Activated T-helper 1 cell treated with anti-CD3 and anti-CD28 coated beads, Interleukin-12 subunit alpha, Interleukin-12 subunit beta, Interleukin-2, Interleukin-4 antibody, amounts not matched to agents 30 ng/mL and 10 ng/mL and 1 ng/mL, durations not matched to agents 14 hours and 24 hours and 36 hours (primary cell): ENCODE data around the gene GZMM. TPM values are rescaled to one million over a fixed set of nuclear protein-coding genes. Genes with fewer than 3 reads are reported as not detected.
A peak's percentile ranks its signal among the peaks of the same experiment; 100 is the strongest.

Source experiments
- DNase-seq: peaks from one replicate; pipeline ENCODE4 v3.0.0; 2021; ENCODE audit warnings: low spot score
- H3K27ac Mint-ChIP-seq: one replicate; pipeline ENCODE4 v1.8.0; 2021; ENCODE audit warnings: mild to moderate bottlenecking, mixed read lengths
- H3K27me3 Mint-ChIP-seq: one replicate; pipeline ENCODE4 v1.8.0; 2022; ENCODE audit warnings: mild to moderate bottlenecking, moderate library complexity, mixed read lengths; ENCODE audit not compliant: insufficient read depth
- H3K36me3 Mint-ChIP-seq: one replicate; pipeline ENCODE4 v1.8.0; 2021; ENCODE audit warnings: low read depth, mixed read lengths
- H3K4me1 Mint-ChIP-seq: one replicate; pipeline ENCODE4 v1.8.0; 2021; ENCODE audit warnings: low read depth, mixed read lengths
- H3K4me3 Mint-ChIP-seq: one replicate; pipeline ENCODE4 v1.8.0; 2021; ENCODE audit warnings: mild to moderate bottlenecking, moderate library complexity, mixed read lengths
- H3K9me3 Mint-ChIP-seq: one replicate; pipeline ENCODE4 v1.8.0; 2021; ENCODE audit warnings: mixed read lengths
- intact Hi-C: fragments of 100-400 bp; cut with micrococcal nuclease; formaldehyde crosslinking; loops from one replicate; pipeline ENCODE4 v1.15.1; 2024
- total RNA-seq: library from RNA; stranded (reverse); gene quantifications from 2 replicates; pipeline ENCODE4 v1.2.3, GENCODE V29; 2022

The GZMM gene
- total RNA-seq, 1 donor from 2014 or later: 55.6 TPM

- H3K4me3 Mint-ChIP-seq: peak overlapping the region; percentile 88
- H3K27me3 Mint-ChIP-seq: no peaks in the 10 kb centered on the region
- peak overlapping the region; percentile 40 for H3K27ac Mint-ChIP-seq
- no peak for DNase-seq
- H3K4me1 Mint-ChIP-seq: peaks cover 9% of the 10 kb centered on the region
- H3K9me3 Mint-ChIP-seq: no peaks in the 10 kb centered on the region
- peaks cover 5% of the 10 kb centered on the region for H3K36me3 Mint-ChIP-seq
- intact Hi-C loops: no loop called here
Observed at GRCh38 chr19:533364-534058, 10.3 kb upstream of the GZMM start.

GRCh38 chr19:534088-534487, 9.8 kb upstream of the GZMM start:
- DNase-seq: no peak
- Mint-ChIP-seq H3K4me1 (peaks cover 9% of the 10 kb centered on the region), H3K36me3 (peaks cover 5% of the 10 kb centered on the region), H3K27me3 (no peaks in the 10 kb centered on the region), H3K4me3 (peak overlapping the region; percentile 88), H3K27ac (no peak overlapping the region), H3K9me3 (no peaks in the 10 kb centered on the region)
- intact Hi-C loops: no loop called here

- H3K27me3 Mint-ChIP-seq: no peaks in the 10 kb centered on the region
- intact Hi-C loops: no loop called here
- H3K27ac Mint-ChIP-seq: peak overlapping the region; percentile 68
- peaks cover 5% of the 10 kb centered on the region for H3K36me3 Mint-ChIP-seq
- H3K4me3 Mint-ChIP-seq: peak overlapping the region; percentile 68
- no peaks in the 10 kb centered on the region for H3K9me3 Mint-ChIP-seq
- peaks cover 9% of the 10 kb centered on the region for H3K4me1 Mint-ChIP-seq
- no peak for DNase-seq
Observed at GRCh38 chr19:535017-535835, 8.6 kb upstream of the GZMM start.

GRCh38 chr19:536031-536880, 7.6 kb upstream of the GZMM start:
- Mint-ChIP-seq H3K9me3 (no peaks in the 10 kb centered on the region), H3K4me3 (no peak overlapping the region), H3K4me1 (peaks cover 9% of the 10 kb centered on the region), H3K27ac (no peak overlapping the region), H3K36me3 (peaks cover 5% of the 10 kb centered on the region), H3K27me3 (no peaks in the 10 kb centered on the region)
- no peak for DNase-seq
- intact Hi-C loops: no loop called here

- intact Hi-C loops: no loop called here
- peaks cover 9% of the 10 kb centered on the region for H3K4me1 Mint-ChIP-seq
- no peak overlapping the region for H3K4me3 Mint-ChIP-seq
- peaks cover 5% of the 10 kb centered on the region for H3K36me3 Mint-ChIP-seq
- no peaks in the 10 kb centered on the region for H3K27me3 Mint-ChIP-seq
- H3K9me3 Mint-ChIP-seq: no peaks in the 10 kb centered on the region
- no peak overlapping the region for H3K27ac Mint-ChIP-seq
- no peak for DNase-seq
Observed at GRCh38 chr19:536881-537404, 6.9 kb upstream of the GZMM start.

GRCh38 chr19:538641-539428, 5.0 kb upstream of the GZMM start:
- intact Hi-C loops: no loop called here

GRCh38 chr19:539429-540030, 4.3 kb upstream of the GZMM start:
- DNase-seq: no peak
- peaks cover 13% of the 10 kb centered on the region for H3K36me3 Mint-ChIP-seq
- H3K9me3 Mint-ChIP-seq: no peaks in the 10 kb centered on the region
- intact Hi-C loops: no loop called here
- H3K27me3 Mint-ChIP-seq: no peaks in the 10 kb centered on the region
- H3K27ac Mint-ChIP-seq: no peak overlapping the region
- no peak overlapping the region for H3K4me3 Mint-ChIP-seq
- H3K4me1 Mint-ChIP-seq: peaks cover 10% of the 10 kb centered on the region

More at GRCh38 chr19:538641-539428, 5.0 kb upstream of the GZMM start:
- Mint-ChIP-seq H3K27ac (no peak overlapping the region), H3K4me1 (peaks cover 5% of the 10 kb centered on the region), H3K9me3 (no peaks in the 10 kb centered on the region), H3K36me3 (peaks cover 9% of the 10 kb centered on the region), H3K27me3 (no peaks in the 10 kb centered on the region), H3K4me3 (no peak overlapping the region)
- no peak for DNase-seq

GRCh38 chr19:540867-541637, 2.8 kb upstream of the GZMM start:
- H3K27ac Mint-ChIP-seq: no peak overlapping the region
- H3K4me1 Mint-ChIP-seq: peaks cover 15% of the 10 kb centered on the region
- no peak for DNase-seq
- intact Hi-C loops: no loop called here
- no peaks in the 10 kb centered on the region for H3K27me3 Mint-ChIP-seq
- H3K36me3 Mint-ChIP-seq: peaks cover 14% of the 10 kb centered on the region
- H3K9me3 Mint-ChIP-seq: no peaks in the 10 kb centered on the region
- no peak overlapping the region for H3K4me3 Mint-ChIP-seq

- Mint-ChIP-seq H3K27me3 (no peaks in the 10 kb centered on the region), H3K4me1 (peaks cover 15% of the 10 kb centered on the region), H3K4me3 (no peak overlapping the region), H3K36me3 (peaks cover 14% of the 10 kb centered on the region), H3K27ac (no peak overlapping the region), H3K9me3 (no peaks in the 10 kb centered on the region)
- DNase-seq: no peak
- intact Hi-C loops: no loop called here
Observed at GRCh38 chr19:541699-542098, 2.2 kb upstream of the GZMM start.

GRCh38 chr19:542173-542866, 1.5 kb upstream of the GZMM start:
- Mint-ChIP-seq H3K9me3 (no peaks in the 10 kb centered on the region), H3K36me3 (peaks cover 14% of the 10 kb centered on the region), H3K27ac (no peak overlapping the region), H3K27me3 (no peaks in the 10 kb centered on the region), H3K4me1 (peaks cover 15% of the 10 kb centered on the region), H3K4me3 (no peak overlapping the region)
- intact Hi-C loops: no loop called here
- no peak for DNase-seq

- Mint-ChIP-seq H3K36me3 (peaks cover 9% of the 10 kb centered on the region), H3K4me3 (no peak overlapping the region), H3K27ac (no peak overlapping the region), H3K9me3 (no peaks in the 10 kb centered on the region), H3K4me1 (peaks cover 15% of the 10 kb centered on the region), H3K27me3 (no peaks in the 10 kb centered on the region)
- intact Hi-C loops: no loop called here
- no peak for DNase-seq
Observed at GRCh38 chr19:547117-547516, 3.3 kb downstream of the GZMM start.
